MCF 10A (cell line): ENCODE measurements around the gene ZMYM1. TPM values are rescaled to one million over a fixed set of nuclear protein-coding genes. Genes with fewer than 3 reads are reported as not detected.

Experiments used
- BruUV-seq: library from RNA; stranded (reverse); fragments of 400-500 nt; replicated peaks from 2 replicates; lab custom pipeline; 2021; lab: Mats Ljungman, UMichigan
- CTCF ChIA-PET: fragments of 300-600 bp; sonication (Branson Sonifier 250); formaldehyde crosslinking; extraction: SDS; loops from one replicate; lab custom pipeline; 2021; ENCODE audit warnings: antibody characterized with exemption, inconsistent platforms; lab: Yijun Ruan, JAX
- POLR2A ChIA-PET: fragments of 300-600, 350-650 bp; sonication (Branson Sonifier 250); formaldehyde crosslinking; extraction: SDS; loops from one replicate; lab custom pipeline; 2020; ENCODE audit warnings: antibody characterized with exemption, inconsistent platforms; lab: Yijun Ruan, JAX
- DNase-seq: peaks from one replicate; pipeline ENCODE4 v3.0.0-alpha.2; 2018; ENCODE audit not compliant: unreplicated experiment
- H3K27ac Mint-ChIP-seq: one replicate; pipeline ENCODE4 v1.8.0; 2022; ENCODE audit warnings: mild to moderate bottlenecking, low read depth, mixed read lengths; ENCODE audit not compliant: unreplicated experiment
- H3K27me3 Mint-ChIP-seq: one replicate; pipeline ENCODE4 v1.8.0; 2022; ENCODE audit warnings: mixed read lengths; ENCODE audit not compliant: insufficient read depth, unreplicated experiment
- H3K36me3 Mint-ChIP-seq: one replicate; pipeline ENCODE4 v1.8.0; 2022; ENCODE audit warnings: mild to moderate bottlenecking, moderate library complexity, mixed read lengths; ENCODE audit not compliant: insufficient read depth, unreplicated experiment
- H3K4me1 Mint-ChIP-seq: one replicate; pipeline ENCODE4 v1.8.0; 2022; ENCODE audit warnings: mixed read lengths; ENCODE audit not compliant: insufficient read depth, unreplicated experiment
- H3K4me3 Mint-ChIP-seq: one replicate; pipeline ENCODE4 v1.8.0; 2022; ENCODE audit warnings: mild to moderate bottlenecking, moderate library complexity, mixed read lengths; ENCODE audit not compliant: unreplicated experiment
- H3K9me3 Mint-ChIP-seq: one replicate; pipeline ENCODE4 v1.8.0; 2022; ENCODE audit warnings: mixed read lengths; ENCODE audit not compliant: unreplicated experiment
- intact Hi-C: fragments of 100-400 bp; cut with micrococcal nuclease; formaldehyde crosslinking; loops from 2 replicates; pipeline ENCODE4 v1.14.1; 2022
- total RNA-seq: library from RNA; stranded (reverse); gene quantifications from 2 replicates; pipeline ENCODE4 v1.2.3, GENCODE V29; 2022
- TF ChIP-seq, protein P1 (sequence below): fragments of 200-600 bp; IDR thresholded peaks from one replicate; pipeline ENCODE4 v1.8.0; 2022; ENCODE audit warnings: antibody characterized with exemption, mild to moderate bottlenecking; ENCODE audit not compliant: unreplicated experiment

The ZMYM1 gene
- total RNA-seq, 1 experiment from 2014 or later = 21.2 TPM

DNA sequence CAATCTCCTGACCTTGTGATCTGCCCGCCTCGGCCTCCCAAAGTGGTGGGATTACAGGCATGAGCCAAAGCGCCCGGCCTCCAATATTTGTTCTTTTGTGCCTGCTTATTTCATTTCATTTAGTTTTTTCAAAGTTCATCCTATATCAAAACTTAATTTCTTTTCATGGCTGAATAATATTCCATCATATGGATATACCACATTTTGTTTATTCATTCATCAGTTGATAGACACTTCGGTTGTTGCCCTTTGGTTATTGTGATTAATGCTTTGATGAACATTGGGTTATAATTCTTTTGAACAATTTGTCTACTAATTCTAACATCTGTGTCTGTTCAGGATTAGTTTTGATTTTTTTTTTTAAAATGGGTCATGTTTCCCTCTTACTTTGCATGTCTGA lies 72.0 kb downstream of the ZMYM1 start:
- no peak overlapping the region for H3K4me3 Mint-ChIP-seq
- H3K27ac Mint-ChIP-seq = no peak overlapping the region
- H3K9me3 Mint-ChIP-seq = no peaks in the 10 kb centered on the region
- no peaks in the 10 kb centered on the region for H3K4me1 Mint-ChIP-seq
- intact Hi-C loops = no loop called here
- no peak for DNase-seq
- peaks cover 4% of the 10 kb centered on the region for H3K36me3 Mint-ChIP-seq
- TF ChIP-seq, protein P1, sequence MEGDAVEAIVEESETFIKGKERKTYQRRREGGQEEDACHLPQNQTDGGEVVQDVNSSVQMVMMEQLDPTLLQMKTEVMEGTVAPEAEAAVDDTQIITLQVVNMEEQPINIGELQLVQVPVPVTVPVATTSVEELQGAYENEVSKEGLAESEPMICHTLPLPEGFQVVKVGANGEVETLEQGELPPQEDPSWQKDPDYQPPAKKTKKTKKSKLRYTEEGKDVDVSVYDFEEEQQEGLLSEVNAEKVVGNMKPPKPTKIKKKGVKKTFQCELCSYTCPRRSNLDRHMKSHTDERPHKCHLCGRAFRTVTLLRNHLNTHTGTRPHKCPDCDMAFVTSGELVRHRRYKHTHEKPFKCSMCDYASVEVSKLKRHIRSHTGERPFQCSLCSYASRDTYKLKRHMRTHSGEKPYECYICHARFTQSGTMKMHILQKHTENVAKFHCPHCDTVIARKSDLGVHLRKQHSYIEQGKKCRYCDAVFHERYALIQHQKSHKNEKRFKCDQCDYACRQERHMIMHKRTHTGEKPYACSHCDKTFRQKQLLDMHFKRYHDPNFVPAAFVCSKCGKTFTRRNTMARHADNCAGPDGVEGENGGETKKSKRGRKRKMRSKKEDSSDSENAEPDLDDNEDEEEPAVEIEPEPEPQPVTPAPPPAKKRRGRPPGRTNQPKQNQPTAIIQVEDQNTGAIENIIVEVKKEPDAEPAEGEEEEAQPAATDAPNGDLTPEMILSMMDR = no peak
- no TSS peak for BruUV-seq
- H3K27me3 Mint-ChIP-seq = no peaks in the 10 kb centered on the region
- ChIA-PET POLR2A (no interaction called here), CTCF (no interaction called here)

DNA sequence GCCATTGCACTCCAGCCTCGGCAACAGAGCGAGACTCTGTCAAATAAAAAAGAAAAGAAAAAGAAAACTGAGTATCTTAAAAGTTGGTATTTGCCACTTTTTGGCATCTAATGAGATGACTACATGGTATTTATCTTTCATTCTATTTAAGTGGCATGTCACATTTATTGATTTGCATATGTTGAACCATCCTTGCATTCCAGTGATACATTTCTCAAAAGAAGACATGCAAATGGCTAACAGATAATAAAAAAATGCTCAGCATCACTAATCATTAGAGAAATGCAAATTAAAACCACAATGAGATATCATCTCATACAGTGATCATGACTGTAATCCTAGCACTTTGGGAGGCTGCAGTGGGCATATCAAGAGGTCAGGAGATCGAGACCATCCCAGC lies 85.7 kb downstream of the ZMYM1 start:
- no peaks in the 10 kb centered on the region for H3K4me1 Mint-ChIP-seq
- no peaks in the 10 kb centered on the region for H3K9me3 Mint-ChIP-seq
- no peak overlapping the region for H3K27ac Mint-ChIP-seq
- ChIA-PET POLR2A (interaction anchor here (0.7 kb wide), 1 partner anchor 173 kb away, joined by 3 read pairs; no protein-coding TSS in a partner anchor), CTCF (no interaction called here)
- TF ChIP-seq, protein P1 = no peak
- no peaks in the 10 kb centered on the region for H3K36me3 Mint-ChIP-seq
- no peak overlapping the region for H3K4me3 Mint-ChIP-seq
- no peaks in the 10 kb centered on the region for H3K27me3 Mint-ChIP-seq
- intact Hi-C loops = no loop called here
- no peak for DNase-seq
- no TSS peak for BruUV-seq

Other genes with a start within 250 kb of the ZMYM1 start
- gene SMIM12, start 219.6 kb upstream of the ZMYM1 start, total RNA-seq = 40.2 and 41.4 TPM in 2 replicates
- 0.14 and 0.52 TPM in 2 replicates for gene DLGAP3, start 149.7 kb upstream of the ZMYM1 start, total RNA-seq
- 18.7 and 21.9 TPM in 2 replicates for gene TMEM35B, start 94.0 kb upstream of the ZMYM1 start, total RNA-seq
- 21.6 and 25.7 TPM in 2 replicates for gene ZMYM6, start 47.4 kb upstream of the ZMYM1 start, total RNA-seq
- gene SFPQ, start 113.8 kb downstream of the ZMYM1 start, total RNA-seq = 275 and 314 TPM in 2 replicates
- gene ZMYM4, start 189.3 kb downstream of the ZMYM1 start, total RNA-seq = 62.0 and 70.1 TPM in 2 replicates